ENCODE results near the gene MPI. TPM values are rescaled to one million over a fixed set of nuclear protein-coding genes. Genes with fewer than 3 reads are reported as not detected.

MPI gene
- total and polyA plus RNA-seq, 5 experiments from 2014 or later: 74.3 to 85.6 (median 80.5) TPM

DNA sequence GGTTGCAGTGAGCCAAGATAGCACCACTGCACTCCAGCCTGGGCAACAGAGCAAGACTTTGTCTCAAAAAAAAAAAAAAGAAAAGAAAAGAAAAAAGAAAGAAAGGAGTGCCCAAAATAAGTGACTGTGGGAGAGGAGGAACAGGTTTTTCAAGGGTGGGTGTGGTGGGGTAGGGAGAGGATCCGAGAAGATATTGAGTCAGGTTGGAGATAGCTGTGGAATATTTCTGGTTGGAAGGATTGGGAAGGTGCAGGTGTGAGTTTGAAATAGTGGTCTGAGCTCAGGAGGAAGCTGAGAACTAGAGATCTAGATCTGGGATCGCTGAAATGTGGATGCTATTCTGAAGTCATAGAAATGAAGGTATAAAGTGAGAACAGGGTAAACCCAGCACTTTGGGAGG, 24.5 kb upstream of the MPI start:
- peak overlapping the region in 7 of 10 donors; percentile 54 to 99 (median 63) for H3K4me3 Mint-ChIP-seq
- peaks cover 0 to 29% (median 5%) of the 10 kb centered on the region in 3 donors for H3K36me3 Mint-ChIP-seq
- POLR2A ChIA-PET: interaction anchor here (0.7 to 1.0 kb wide), 3 partner anchors 25 to 416 kb away, joined by 3 to 4 read pairs (median 3); partner anchors contain the start of gene MPI
- peaks cover 35 to 81% (median 74%) of the 10 kb centered on the region in 4 donors for H3K4me1 Mint-ChIP-seq
- no peak for ATAC-seq
- no peaks in the 10 kb centered on the region for H3K27me3 Mint-ChIP-seq
- H3K9me3 Mint-ChIP-seq: no peaks in the 10 kb centered on the region
- DNase-seq: no peak
- H3K27ac Mint-ChIP-seq: peak overlapping the region; percentile 15 to 94 (median 86)

DNA sequence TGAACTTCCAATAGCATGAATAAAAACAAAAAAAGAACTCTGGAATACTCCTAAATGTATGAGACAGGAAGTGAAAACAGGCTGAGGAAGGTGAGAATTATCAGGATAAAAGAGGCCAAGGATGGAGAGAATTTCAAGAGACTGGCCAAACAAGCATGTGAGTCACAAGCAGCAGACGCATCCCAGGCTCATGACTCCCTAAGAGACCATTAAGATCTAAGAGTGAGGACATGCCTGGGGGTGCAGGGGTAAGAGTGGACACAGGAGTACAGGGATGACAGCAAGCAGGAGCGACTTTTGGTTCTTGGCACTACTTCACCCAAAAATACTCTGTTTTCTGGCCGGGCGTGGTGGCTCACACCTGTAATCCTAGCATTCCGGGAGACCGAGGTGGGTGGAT, 23.8 kb upstream of the MPI start:
- DNase-seq (no peak), ATAC-seq (no peak)
- no peaks in the 10 kb centered on the region for H3K9me3 Mint-ChIP-seq
- H3K27me3 Mint-ChIP-seq: no peaks in the 10 kb centered on the region
- peak overlapping the region; percentile 14 to 94 (median 84) for H3K27ac Mint-ChIP-seq
- POLR2A ChIA-PET: interaction anchor here (1.0 kb wide), 1 partner anchor 11 kb away, joined by 3 read pairs; no protein-coding TSS in a partner anchor
- peaks cover 38 to 85% (median 80%) of the 10 kb centered on the region in 4 donors for H3K4me1 Mint-ChIP-seq
- H3K4me3 Mint-ChIP-seq: peak overlapping the region in 8 of 10 donors; percentile 8 to 99 (median 65)
- peaks cover 0 to 32% (median 5%) of the 10 kb centered on the region in 3 donors for H3K36me3 Mint-ChIP-seq

DNA sequence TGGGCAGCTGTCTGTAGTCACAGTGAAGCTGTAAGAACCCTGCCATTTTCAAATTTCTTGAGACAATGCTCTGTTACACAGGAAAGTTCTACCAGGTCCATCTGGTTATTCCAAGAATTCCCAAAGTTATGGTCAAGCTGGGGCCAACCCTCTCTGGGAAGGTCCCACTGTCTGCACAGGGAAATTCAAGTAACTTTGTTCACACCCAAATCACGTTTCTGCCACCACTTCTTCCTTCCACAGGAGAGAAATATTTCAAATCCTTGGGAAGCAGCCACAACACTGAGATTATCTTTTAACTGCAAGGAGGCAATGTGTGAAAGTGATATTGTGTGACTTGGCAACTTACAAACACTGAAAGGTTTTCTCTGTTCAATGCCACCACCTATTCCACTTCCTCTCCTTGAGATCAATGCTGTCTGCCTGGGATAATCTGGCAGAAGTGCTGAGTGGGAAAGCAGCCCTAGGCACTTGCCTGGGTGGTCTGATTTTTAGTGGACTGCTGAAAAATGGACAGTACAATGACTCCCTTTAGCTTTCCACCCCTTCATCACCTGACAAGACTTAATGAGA, 22.3 kb upstream of the MPI start:
- Mint-ChIP-seq H3K27ac (peak overlapping the region; percentile 55 to 91 (median 84)), H3K4me1 (peaks cover 41 to 94% (median 86%) of the 10 kb centered on the region in 4 donors), H3K27me3 (no peaks in the 10 kb centered on the region), H3K36me3 (peaks cover 0 to 34% (median 5%) of the 10 kb centered on the region in 3 donors), H3K9me3 (no peaks in the 10 kb centered on the region), H3K4me3 (peak overlapping the region; percentile 49 to 99 (median 74))
- POLR2A ChIA-PET: interaction anchor here (0.6 to 7.3 kb wide), 7 partner anchors 10 to 70 kb away, joined by 3 to 68 read pairs (median 5); partner anchors contain the start of genes COX5A, MPI and ULK3
- DNase-seq (no peak), ATAC-seq (no peak)

DNA sequence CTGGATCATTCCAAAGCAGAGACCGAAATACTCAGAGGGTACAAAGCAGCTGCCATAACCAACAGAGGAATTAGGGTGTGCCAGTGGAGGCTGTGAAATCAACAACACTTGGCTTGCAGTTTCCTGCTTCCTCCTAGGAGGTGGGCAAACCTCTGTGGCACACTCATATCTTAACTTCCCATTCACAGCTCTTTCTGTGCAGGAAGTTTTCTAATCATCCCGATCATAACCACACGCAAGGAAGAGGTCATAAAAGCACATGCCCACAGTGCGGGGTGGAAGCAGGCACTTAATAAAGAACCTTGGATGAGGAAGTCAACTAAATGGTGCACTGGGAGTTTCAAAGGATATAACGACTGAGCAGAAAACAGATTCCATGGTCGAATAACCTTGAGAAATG, 21.8 kb upstream of the MPI start:
- no peak for DNase-seq
- peaks cover 0 to 37% (median 5%) of the 10 kb centered on the region in 3 donors for H3K36me3 Mint-ChIP-seq
- peak overlapping the region; percentile 49 to 99 (median 74) for H3K4me3 Mint-ChIP-seq

DNA sequence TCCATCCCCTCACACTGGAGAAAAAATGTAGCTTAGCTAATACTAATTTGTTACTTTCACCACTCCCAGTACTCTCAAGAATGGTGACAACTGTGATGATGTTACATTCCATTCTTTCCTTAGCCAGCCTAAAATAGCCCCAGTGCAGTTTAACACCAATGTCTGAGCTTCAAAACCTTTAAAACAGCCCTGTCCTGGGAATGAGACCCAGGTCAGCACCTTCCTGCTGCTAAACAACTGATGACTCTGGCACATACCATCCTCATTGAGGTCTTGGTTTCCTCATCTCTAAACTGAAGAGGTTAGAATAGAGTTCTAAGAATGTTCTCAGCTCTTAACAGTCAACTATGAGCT, 20.5 kb upstream of the MPI start:
- POLR2A ChIA-PET: interaction anchor here (0.6 to 7.3 kb wide), 10 partner anchors 11 to 620 kb away, joined by 3 to 68 read pairs (median 6); partner anchors contain the start of genes COX5A, FAM219B, MPI and ULK3
- H3K27me3 Mint-ChIP-seq: no peaks in the 10 kb centered on the region
- DNase-seq (no peak), ATAC-seq (no peak)
- H3K36me3 Mint-ChIP-seq: peaks cover 0 to 35% (median 5%) of the 10 kb centered on the region in 3 donors
- peak overlapping the region; percentile 16 to 100 (median 96) for H3K4me3 Mint-ChIP-seq
- no peaks in the 10 kb centered on the region for H3K9me3 Mint-ChIP-seq
- peak overlapping the region in 9 of 10 donors; percentile 38 to 89 (median 84) for H3K27ac Mint-ChIP-seq
- peaks cover 37 to 93% (median 81%) of the 10 kb centered on the region in 4 donors for H3K4me1 Mint-ChIP-seq

More for the DNA sequence above, 21.8 kb upstream of the MPI start:
- no peaks in the 10 kb centered on the region for H3K9me3 Mint-ChIP-seq
- H3K27me3 Mint-ChIP-seq: no peaks in the 10 kb centered on the region
- POLR2A ChIA-PET: interaction anchor here (0.7 to 7.3 kb wide), 5 partner anchors 21 to 36 kb away, joined by 3 to 68 read pairs (median 5); partner anchors contain the start of genes MPI and ULK3
- H3K27ac Mint-ChIP-seq: peak overlapping the region; percentile 52 to 91 (median 84)
- peaks cover 44 to 96% (median 89%) of the 10 kb centered on the region in 4 donors for H3K4me1 Mint-ChIP-seq
- ATAC-seq: no peak

DNA sequence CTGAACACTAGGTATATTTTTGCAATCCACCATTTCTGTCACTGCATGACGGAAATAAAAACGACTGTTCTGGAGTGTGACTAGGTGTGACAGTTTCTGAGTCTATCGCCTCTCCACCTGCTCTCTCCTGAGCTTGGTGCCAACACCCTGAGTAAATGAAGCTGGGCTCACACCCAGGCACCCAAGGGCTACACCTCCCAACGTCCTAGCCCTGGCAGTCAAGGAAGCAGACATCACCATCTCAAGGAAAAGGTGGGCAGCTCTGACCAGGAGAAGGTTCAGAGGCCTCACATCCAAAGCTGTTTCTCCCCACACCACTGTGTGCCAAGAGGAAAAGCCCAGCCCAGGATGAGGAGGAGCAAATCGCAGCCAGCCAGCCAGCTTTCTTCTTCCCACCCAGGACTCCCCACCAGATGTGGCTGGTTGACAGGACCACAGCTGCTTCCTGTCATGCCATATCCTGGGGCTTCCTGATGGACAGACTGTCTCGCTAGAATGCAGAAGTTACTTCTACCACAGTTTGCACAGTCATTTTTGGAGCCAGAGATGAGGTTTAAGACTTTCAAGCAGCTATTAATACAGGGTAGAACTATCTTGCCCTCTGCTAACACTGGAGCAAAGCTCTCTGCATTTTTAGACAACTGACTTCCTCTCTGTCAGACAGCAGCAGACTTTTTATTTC, 20.0 kb upstream of the MPI start:
- POLR2A ChIA-PET: interaction anchor here (0.8 to 7.3 kb wide), 10 partner anchors 10 to 68 kb away, joined by 3 to 68 read pairs (median 6); partner anchors contain the start of genes COX5A, FAM219B, MPI and ULK3
- H3K36me3 Mint-ChIP-seq: peaks cover 0 to 33% (median 5%) of the 10 kb centered on the region in 3 donors
- H3K4me1 Mint-ChIP-seq: peaks cover 34 to 89% (median 77%) of the 10 kb centered on the region in 4 donors
- peak overlapping the region; percentile 38 to 93 (median 84) for H3K27ac Mint-ChIP-seq
- no peak for ATAC-seq
- H3K9me3 Mint-ChIP-seq: no peaks in the 10 kb centered on the region
- no peaks in the 10 kb centered on the region for H3K27me3 Mint-ChIP-seq
- H3K4me3 Mint-ChIP-seq: peak overlapping the region; percentile 16 to 100 (median 96)
- no peak for DNase-seq

DNA sequence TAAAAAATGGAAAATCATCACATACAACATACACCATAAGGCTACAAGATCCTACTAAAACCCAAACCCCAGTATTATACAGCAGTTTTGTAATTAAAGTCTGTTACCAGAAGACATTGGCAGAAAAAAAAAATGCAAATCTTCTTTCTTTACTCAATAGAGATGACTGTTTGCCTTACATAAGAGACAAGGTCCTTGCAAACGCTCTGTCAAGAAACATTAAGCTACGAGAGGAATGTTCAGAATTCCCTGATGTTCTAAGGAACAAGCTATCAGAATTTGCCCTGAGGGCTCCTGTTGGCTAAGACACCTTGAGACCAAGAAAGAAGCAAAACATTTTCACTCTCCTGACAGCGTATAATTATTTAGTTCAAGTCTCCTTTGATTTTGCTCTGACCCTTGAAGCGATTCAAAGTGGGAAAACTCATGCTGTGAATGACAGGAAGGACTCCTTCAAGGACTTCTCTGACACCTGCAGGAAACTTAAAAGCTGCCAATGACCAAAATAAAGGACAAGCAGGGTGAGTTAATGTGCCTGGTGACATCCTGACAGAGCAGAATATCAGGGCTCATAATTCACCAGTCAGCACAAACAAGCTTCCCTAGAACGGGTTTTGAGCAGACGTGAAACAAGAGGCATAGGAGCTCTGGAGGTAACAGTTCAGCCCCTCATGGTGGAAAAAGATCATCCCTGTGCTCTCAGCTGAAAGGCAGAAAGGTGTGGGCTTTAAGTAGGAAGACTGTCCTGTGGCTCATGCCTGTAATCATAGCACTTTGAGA, 19.2 kb upstream of the MPI start:
- peaks cover 30 to 82% (median 72%) of the 10 kb centered on the region in 4 donors for H3K4me1 Mint-ChIP-seq
- peaks cover 0 to 30% (median 5%) of the 10 kb centered on the region in 3 donors for H3K36me3 Mint-ChIP-seq
- H3K27ac Mint-ChIP-seq: peak overlapping the region; percentile 62 to 93 (median 86)
- no peak for ATAC-seq
- DNase-seq: no peak
- POLR2A ChIA-PET: interaction anchor here (0.7 to 7.3 kb wide), 12 partner anchors 9 to 67 kb away, joined by 3 to 68 read pairs (median 6); partner anchors contain the start of genes COX5A, FAM219B, MPI and ULK3
- H3K9me3 Mint-ChIP-seq: no peaks in the 10 kb centered on the region
- H3K4me3 Mint-ChIP-seq: peak overlapping the region; percentile 49 to 100 (median 96)
- no peaks in the 10 kb centered on the region for H3K27me3 Mint-ChIP-seq

DNA sequence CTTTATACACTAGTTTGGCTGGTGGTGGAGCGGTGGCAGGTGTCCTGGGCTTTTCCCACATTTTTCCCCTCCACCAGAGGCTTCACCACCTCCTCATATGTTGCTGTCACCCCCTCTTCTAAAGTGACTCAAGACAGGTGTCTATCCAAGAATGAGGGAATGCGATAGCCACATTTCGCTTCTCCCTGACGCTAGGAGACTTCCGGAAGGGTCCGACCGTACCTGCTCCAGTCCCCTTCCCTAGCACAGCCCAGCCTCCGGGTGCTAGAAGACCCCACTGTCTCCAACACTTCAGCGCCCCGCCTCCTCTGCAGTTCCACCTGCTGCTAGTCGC, 17.2 kb upstream of the MPI start:
- H3K9me3 Mint-ChIP-seq: no peaks in the 10 kb centered on the region
- no peak for DNase-seq
- POLR2A ChIA-PET: interaction anchor here (1.0 to 7.3 kb wide), 4 partner anchors 15 to 96 kb away, joined by 4 to 68 read pairs (median 9); partner anchors contain the start of gene ULK3
- ATAC-seq: no peak
- no peaks in the 10 kb centered on the region for H3K27me3 Mint-ChIP-seq
- H3K36me3 Mint-ChIP-seq: peaks cover 0 to 20% (median 0%) of the 10 kb centered on the region in 3 donors
- peaks cover 21 to 61% (median 51%) of the 10 kb centered on the region in 4 donors for H3K4me1 Mint-ChIP-seq
- peak overlapping the region; percentile 90 to 99 (median 94) for H3K27ac Mint-ChIP-seq
- peak overlapping the region; percentile 94 to 100 (median 98) for H3K4me3 Mint-ChIP-seq

DNA sequence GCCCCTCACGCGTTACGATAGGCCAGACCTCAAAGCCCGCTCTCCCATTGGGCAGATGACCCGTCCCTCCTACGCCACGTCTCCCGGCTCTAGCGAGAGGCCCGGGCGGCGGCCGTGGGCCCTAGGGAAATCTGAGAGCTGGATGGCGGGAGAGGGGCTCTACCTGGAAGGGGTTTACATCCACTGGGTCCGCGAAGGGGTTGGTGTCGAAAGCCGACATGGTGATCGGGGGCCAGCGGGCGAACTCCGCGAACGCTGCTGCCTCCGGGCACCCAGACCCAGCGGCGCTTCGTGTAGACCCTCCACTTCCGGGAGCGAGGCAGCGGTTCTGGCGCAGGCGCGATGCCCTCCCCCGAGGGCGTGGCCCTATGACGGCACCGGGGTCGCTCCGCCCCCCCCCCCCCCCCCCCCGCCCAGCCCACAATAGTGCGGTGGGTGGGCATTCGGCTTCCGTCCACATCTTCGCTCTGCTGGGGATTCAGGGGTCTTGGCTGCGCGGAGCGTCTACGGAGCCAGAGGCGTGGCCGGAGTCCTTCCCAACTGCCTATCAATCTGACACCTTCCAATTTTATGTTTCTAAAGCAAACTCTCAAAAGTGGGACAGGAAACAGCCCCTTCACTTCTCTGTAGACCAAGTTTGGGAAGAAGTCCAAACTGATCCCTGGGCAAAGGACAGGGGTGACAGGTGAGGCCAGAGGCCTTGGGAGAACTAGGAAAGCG, 16.6 kb upstream of the MPI start, which contains the start of gene SCAMP2:
SCAMP2 (minus strand) TSS at position 330 of the 720 bp plus-strand sequence; CDS start at position 220, 110 bp downstream.
- peaks cover 15 to 56% (median 46%) of the 10 kb centered on the region in 4 donors for H3K4me1 Mint-ChIP-seq
- POLR2A ChIA-PET: interaction anchor here (0.8 to 7.3 kb wide), 10 partner anchors 15 to 96 kb away, joined by 3 to 68 read pairs (median 4); partner anchors contain the start of genes FAM219B and ULK3
- peaks cover 0 to 15% (median 0%) of the 10 kb centered on the region in 3 donors for H3K36me3 Mint-ChIP-seq
- ATAC-seq (peak; percentile 96), DNase-seq (peak; percentile 82 to 98 (median 91))
- H3K9me3 Mint-ChIP-seq: no peaks in the 10 kb centered on the region
- H3K4me3 Mint-ChIP-seq: peak within 1 kb of the TSS; percentile 94 to 100 (median 98)
- peak within 1 kb of the TSS; percentile 90 to 99 (median 96) for H3K27ac Mint-ChIP-seq
- H3K27me3 Mint-ChIP-seq: no peaks in the 10 kb centered on the region

DNA sequence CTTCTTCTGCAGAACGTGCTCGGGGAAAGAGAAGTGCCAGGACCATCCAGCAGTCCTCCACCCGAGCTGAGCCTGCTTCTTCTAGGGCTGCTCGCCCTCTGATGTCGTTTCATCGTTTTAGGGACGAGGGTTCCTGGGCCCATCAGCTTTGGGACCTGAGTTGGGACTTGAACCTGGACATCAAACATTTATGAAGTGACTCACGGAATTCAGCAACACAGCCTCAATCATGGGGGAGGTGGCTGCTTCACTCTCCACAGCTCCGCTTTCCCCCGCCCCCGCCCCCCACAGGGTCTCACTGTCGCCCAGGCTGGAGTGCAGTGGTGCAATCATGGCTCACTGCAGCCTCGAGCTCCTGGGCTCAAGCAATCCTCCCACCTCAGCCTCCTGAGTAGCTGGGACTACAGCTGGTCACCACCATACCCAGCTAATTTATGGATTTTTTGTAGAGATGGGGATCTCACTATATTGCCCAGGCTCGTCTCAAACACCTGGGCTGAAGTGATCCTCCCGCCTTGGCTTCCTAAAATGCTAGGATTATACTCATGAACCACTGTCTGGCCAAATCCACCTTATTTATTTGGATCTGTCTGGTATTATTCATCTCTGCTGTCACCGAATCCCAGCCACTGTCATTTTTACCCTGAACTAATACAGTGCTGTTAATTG, 16.0 kb upstream of the MPI start:
- Mint-ChIP-seq H3K9me3 (no peaks in the 10 kb centered on the region), H3K27ac (peak overlapping the region; percentile 83 to 99 (median 96)), H3K4me3 (peak overlapping the region; percentile 94 to 100 (median 98)), H3K4me1 (peaks cover 15 to 49% (median 39%) of the 10 kb centered on the region in 4 donors), H3K36me3 (peaks cover 0 to 12% (median 0%) of the 10 kb centered on the region in 3 donors), H3K27me3 (no peaks in the 10 kb centered on the region)
- DNase-seq (peak in 1 of 10 donors; percentile 12), ATAC-seq (peak; percentile 3 to 10)
- POLR2A ChIA-PET: interaction anchor here (0.7 to 7.3 kb wide), 9 partner anchors 16 to 285 kb away, joined by 3 to 68 read pairs (median 4); partner anchors contain the start of genes FAM219B and ULK3
